GM12873 (cell line): Measurements from ENCODE around the gene BNC1.

Source experiments
- CTCF ChIP-seq: IDR thresholded peaks from 2 replicates; pipeline ENCODE4 v1.5.1; 2012; ENCODE audit warnings: low read depth, mild to moderate bottlenecking, moderate library complexity, low read length, control low read depth; ENCODE audit not compliant: insufficient read depth; ENCODE audit errors: missing control alignments

BNC1 gene

GRCh38 chr15:83285284-83285978, 967 bp upstream of the BNC1 start:
- no peak for TF ChIP-seq CTCF

- TF ChIP-seq CTCF = no peak
Observed at GRCh38 chr15:83283813-83284558, 478 bp downstream of the BNC1 start.

- no peak for TF ChIP-seq CTCF
Observed at GRCh38 chr15:83283138-83283812, 1.2 kb downstream of the BNC1 start.

GRCh38 chr15:83282776-83283137, 1.7 kb downstream of the BNC1 start:
- TF ChIP-seq CTCF = no peak

- TF ChIP-seq CTCF = no peak
Observed at GRCh38 chr15:83282141-83282540, 2.3 kb downstream of the BNC1 start.

GRCh38 chr15:83278191-83278590, 6.3 kb downstream of the BNC1 start:
- no peak for TF ChIP-seq CTCF

GRCh38 chr15:83276661-83277060, 7.8 kb downstream of the BNC1 start:
- no peak for TF ChIP-seq CTCF
